G401 (cell line): ENCODE results near the gene TMEM51. TPM values are rescaled to one million over a fixed set of nuclear protein-coding genes. Genes with fewer than 3 reads are reported as not detected.

Source experiments
- DNase-seq: peaks from one replicate; pipeline ENCODE4 v3.0.0-alpha.2; 2015; ENCODE audit warnings: low spot score
- in situ Hi-C: cut with HindIII; loops from 2 replicates; pipeline ENCODE4 v1.10.0; 2016; ENCODE audit warnings: low sequenced_read_pairs, mixed read lengths
- total RNA-seq: library from RNA; depleted of rRNA; stranded (reverse); fragments of >200 nt; shearing (Covaris generic); gene quantifications from 2 replicates; pipeline ENCODE4 v1.2.3, GENCODE V29; 2014

The TMEM51 gene
- total RNA-seq, 1 experiment from 2014 or later = 25.2 TPM

DNA sequence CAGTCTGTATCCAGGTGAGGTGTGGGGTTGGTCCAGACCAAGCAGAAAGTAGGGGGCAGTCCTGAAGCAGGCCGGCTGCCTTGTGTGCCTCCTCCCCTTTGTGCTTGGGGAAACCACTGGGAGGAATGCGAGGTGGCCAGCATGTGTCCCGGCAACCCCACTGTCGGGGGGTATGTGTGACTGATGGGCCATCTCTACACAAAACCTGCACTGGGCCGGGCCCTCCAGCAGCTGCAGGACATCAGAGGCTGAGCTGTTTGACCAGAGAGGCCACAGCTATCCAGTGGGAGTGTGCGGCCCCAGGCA is 33.3 kb downstream of the TMEM51 start:
- in situ Hi-C loops = no loop called here
- no peak for DNase-seq

DNA sequence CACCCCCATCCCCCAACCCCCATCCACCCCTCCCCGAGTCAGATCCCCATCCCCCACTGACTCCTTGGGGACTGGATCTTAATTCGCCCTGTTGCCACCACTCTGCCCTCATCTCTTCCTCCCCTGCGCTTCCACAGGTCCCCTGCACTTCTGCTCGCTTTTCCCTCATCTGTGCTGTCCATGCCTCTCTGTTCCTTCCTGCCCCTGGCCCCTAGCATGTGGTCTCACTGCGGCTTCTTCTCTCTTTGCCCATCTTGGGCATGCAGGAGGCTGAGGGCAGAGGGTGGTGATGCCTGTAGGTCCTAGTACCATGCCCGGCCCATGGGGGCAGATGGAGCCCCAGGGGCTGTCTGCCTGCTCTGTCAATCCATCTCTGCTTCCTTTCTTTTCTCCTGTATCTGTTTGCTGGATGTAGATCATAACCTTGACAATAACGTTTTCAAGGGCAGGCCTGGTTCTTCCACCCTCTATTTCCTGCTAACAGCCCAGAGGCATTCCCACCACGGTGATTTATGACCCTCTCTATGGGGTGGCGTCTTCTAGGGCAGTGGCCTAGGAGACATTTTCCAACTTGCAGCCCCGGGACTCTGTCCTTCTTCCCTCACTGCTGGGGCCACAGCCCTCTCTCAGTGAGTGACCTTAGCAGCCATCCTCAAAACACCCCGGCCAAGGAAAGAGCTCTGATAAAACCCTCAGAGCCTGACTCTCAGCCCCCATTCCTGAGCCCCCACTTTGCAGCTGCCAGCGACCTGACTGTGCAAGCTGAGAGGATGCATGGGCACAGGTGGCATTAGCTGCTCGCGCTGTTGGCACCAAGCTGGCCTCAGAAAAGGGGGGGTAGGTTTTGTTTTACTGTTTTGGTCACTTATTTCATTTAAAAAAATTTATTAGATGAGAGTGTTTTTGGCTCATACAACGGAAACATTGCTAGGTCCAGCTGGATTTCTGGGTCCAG is 33.9 kb downstream of the TMEM51 start:
- no peak for DNase-seq
- in situ Hi-C loops = no loop called here

GRCh38 chr1:15188130-15188524 is 34.6 kb downstream of the TMEM51 start:
- peak; percentile 72 for DNase-seq
- in situ Hi-C loops = no loop called here

GRCh38 chr1:15188678-15189077 is 35.1 kb downstream of the TMEM51 start:
- in situ Hi-C loops = no loop called here
- DNase-seq = no peak

- DNase-seq = no peak
- in situ Hi-C loops = no loop called here
These were observed 36.3 kb downstream of the TMEM51 start for GRCh38 chr1:15189692-15190370.

DNA sequence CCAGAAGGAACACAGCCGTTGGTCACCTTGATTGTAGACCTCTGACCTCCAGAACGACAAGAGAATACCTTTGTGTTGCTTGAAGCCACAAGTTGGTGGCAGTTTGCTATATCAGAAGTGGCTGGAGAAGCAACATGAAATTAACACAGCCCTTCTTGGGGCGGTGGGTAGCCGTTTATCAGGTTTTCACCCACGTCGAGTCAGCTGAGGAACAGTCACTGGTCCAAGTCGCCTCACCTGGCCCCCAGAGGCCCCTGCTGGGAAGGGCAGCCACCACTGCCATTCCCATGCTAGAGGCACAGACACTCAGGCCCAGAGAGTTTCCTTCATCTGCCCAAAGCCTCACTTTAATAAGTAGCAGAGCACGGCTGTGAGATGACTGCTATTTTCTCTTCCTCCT is 37.7 kb downstream of the TMEM51 start:
- DNase-seq = no peak
- in situ Hi-C loops = no loop called here

GRCh38 chr1:15191770-15192169 is 38.2 kb downstream of the TMEM51 start:
- in situ Hi-C loops = no loop called here
- DNase-seq = no peak

DNA sequence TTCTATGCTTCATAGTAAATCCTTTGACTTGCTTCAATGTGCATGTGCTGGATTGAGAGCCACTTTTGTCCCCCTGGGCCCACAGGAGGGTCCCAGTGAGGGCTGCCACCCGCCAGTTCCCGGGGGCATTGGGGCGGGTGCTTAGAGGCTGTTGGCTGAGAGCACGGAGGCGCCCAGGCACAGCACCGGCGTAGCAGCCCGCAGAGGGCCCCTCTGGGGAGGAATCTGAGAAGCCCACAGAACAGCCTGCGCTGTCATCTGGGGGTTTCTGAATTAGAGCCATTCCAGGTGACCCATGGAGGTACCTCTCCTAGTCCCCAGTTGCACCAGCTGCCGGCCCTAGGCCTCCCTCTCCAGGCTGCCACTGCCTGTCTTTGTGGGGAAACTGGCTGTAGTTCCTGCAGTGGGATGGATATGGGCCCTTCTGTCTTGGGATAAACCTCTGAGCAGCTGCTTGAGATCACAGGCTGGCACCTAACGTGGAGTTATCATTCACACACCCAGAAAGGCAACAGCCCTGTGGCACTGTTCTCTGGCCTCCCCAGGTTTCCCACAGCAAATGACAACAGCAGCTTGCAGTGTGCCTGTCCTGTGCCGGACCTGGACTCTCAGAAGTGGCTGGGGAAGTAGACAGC is 39.5 kb downstream of the TMEM51 start:
- DNase-seq = no peak
- in situ Hi-C loops = no loop called here

DNA sequence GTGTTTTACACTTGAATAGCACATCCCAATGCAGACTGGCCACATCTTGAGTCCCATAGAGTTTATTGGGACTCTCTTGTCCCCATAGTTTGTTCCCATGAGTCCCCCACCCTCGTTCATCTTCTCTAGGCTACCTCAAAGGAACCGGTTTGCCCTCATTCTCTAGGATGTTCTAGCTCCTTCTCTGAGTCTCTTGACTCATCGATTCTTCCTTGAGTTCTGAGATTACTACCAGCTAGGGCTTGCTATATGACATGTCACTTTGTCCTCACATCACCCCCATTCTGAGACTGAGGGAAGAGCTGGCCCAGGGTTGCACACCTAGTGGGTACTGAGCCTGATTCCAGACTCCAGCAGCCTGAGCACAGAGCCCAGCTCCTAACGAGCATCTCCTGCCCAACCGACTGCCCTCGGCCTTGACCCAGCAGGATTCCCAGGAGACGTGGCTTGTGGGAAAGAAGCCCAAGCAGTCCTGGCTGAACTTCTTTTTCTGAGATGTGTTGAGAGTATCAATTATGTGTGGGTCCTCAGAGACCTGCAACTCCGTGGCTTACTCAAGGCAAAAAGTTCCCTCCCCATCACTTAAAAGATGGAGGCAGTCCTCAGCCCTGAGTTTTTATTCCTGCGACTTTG is 42.0 kb downstream of the TMEM51 start:
- in situ Hi-C loops = no loop called here

DNA sequence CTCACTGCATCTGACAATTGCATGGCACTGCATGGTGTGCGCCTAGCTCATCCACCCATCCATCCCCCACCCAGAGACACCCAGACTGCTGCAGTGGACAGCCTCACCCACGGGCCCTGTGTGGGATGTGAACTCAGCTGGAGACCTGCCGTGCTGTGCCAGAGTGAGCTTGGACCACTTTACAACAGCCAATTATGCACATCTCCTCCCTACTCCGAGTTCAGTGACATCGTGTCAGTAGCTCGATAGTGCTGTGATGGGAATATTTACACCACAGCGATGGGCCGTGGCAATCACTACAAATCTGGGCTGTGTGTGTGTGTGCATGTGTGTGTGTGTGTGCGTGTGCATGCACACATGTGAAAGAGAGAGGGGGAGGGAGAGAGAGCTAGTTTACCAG is 42.5 kb downstream of the TMEM51 start:
- in situ Hi-C loops = no loop called here

More for the DNA sequence above, 42.0 kb downstream of the TMEM51 start:
- no peak for DNase-seq

GRCh38 chr1:15196807-15197530 is 43.4 kb downstream of the TMEM51 start:
- DNase-seq = peak; percentile 58
- in situ Hi-C loops = no loop called here

More for the DNA sequence above, 42.5 kb downstream of the TMEM51 start:
- DNase-seq = no peak

GRCh38 chr1:15197591-15198447 is 44.3 kb downstream of the TMEM51 start:
- in situ Hi-C loops = no loop called here
- no peak for DNase-seq

- no peak for DNase-seq
These were observed 45.1 kb downstream of the TMEM51 start for GRCh38 chr1:15198684-15199083.

DNA sequence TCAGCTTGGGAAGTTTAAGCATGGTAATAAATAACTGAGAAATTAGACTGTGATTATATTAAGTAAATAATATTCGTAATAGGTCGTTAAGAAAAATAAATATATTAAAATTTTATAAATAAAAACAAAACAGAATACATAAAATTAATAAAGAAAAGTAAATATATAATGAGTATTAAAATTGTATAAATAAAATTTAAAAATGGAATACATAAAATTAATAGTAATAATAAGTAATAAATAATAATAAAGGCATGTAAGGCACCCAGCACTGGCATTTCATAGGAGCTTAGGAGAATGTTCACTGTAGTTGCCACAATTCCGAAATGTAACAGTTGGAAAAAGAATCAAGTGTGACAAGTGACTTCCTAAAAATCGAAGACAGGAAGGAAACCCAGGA is 47.7 kb downstream of the TMEM51 start:
- DNase-seq = no peak
- in situ Hi-C loops = no loop called here

More at GRCh38 chr1:15198684-15199083, 45.1 kb downstream of the TMEM51 start:
- in situ Hi-C loops = no loop called here

GRCh38 chr1:15201849-15202551 is 48.5 kb downstream of the TMEM51 start:
- in situ Hi-C loops = no loop called here
- DNase-seq = no peak

GRCh38 chr1:15204931-15205330 is 51.4 kb downstream of the TMEM51 start:
- in situ Hi-C loops = no loop called here
- peak; percentile 81 for DNase-seq

GRCh38 chr1:15205586-15206346 is 52.2 kb downstream of the TMEM51 start:
- in situ Hi-C loops = no loop called here
- DNase-seq = peak; percentile 80
